ENCODE data around the gene ARHGEF37. TPM values are rescaled to one million over a fixed set of nuclear protein-coding genes. Genes with fewer than 3 reads are reported as not detected.

Gene ARHGEF37
- total RNA-seq, 4 donors from 2014 or later, result 36.4 to 76.5 (median 59.0) TPM

GRCh38 chr5:149599375-149599774 is 18.1 kb downstream of the ARHGEF37 start:
- WGBS, 2 donors, result 73 to 74% methylated on average over 4 of the region's 4 CpGs
- no peak for TF ChIP-seq POLR2A (IDR thresholded peaks at IDR 0.05)
- no peak for TF ChIP-seq CTCF (IDR thresholded peaks at IDR 0.05)
- intact Hi-C loops (cut with DNase I; ENCODE audit: low total_unique reads), result no loop called here
- no peak for DNase-seq (ENCODE audit: low spot score in 2 of 2)
- no peak overlapping the region for H3K4me3 ChIP-seq (ENCODE audit: low read depth, poor library complexity, severe bottlenecking)

- DNase-seq (ENCODE audit: low spot score in 2 of 2), result no peak
- WGBS, 2 donors, result 78% methylated on average over 3 of the region's 3 CpGs
- intact Hi-C loops (cut with DNase I; ENCODE audit: low total_unique reads), result no loop called here
- TF ChIP-seq POLR2A (IDR thresholded peaks at IDR 0.05) (no peak), CTCF (IDR thresholded peaks at IDR 0.05) (no peak)
- H3K4me3 ChIP-seq (ENCODE audit: low read depth, poor library complexity, severe bottlenecking), result no peak overlapping the region
These were observed 19.6 kb downstream of the ARHGEF37 start for GRCh38 chr5:149600932-149601331.

DNA sequence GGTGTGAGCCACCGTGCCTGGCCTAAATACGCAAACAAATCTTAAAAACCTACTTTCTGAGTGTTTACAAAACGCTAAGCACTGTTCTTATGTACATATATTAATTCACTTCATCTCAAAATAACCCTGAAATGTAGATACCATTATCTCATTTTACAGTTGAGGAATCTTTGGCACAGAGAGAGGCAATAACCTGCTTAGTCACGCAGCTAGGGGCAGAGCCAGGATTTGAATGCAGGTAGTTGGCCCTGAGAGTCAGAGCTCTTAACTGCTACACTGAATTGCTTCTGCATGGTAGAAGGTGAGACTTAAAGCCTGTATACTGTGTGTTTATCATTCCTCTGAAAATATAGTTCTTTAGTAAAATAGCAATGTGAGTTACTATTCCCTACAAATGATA is 21.9 kb downstream of the ARHGEF37 start:
- no peak for DNase-seq (ENCODE audit: low spot score in 2 of 2)

GRCh38 chr5:149603920-149604319 is 22.6 kb downstream of the ARHGEF37 start:
- no peak for TF ChIP-seq CTCF (IDR thresholded peaks at IDR 0.05)
- no peak for TF ChIP-seq POLR2A (IDR thresholded peaks at IDR 0.05)

More for the DNA sequence above, 21.9 kb downstream of the ARHGEF37 start:
- WGBS, 2 donors, result 66 to 73% methylated on average over 4 of the region's 4 CpGs
- no peak overlapping the region for H3K4me3 ChIP-seq (ENCODE audit: low read depth, poor library complexity, severe bottlenecking)
- intact Hi-C loops (cut with DNase I; ENCODE audit: low total_unique reads), result no loop called here
- TF ChIP-seq CTCF (IDR thresholded peaks at IDR 0.05) (no peak), POLR2A (IDR thresholded peaks at IDR 0.05) (no peak)

DNA sequence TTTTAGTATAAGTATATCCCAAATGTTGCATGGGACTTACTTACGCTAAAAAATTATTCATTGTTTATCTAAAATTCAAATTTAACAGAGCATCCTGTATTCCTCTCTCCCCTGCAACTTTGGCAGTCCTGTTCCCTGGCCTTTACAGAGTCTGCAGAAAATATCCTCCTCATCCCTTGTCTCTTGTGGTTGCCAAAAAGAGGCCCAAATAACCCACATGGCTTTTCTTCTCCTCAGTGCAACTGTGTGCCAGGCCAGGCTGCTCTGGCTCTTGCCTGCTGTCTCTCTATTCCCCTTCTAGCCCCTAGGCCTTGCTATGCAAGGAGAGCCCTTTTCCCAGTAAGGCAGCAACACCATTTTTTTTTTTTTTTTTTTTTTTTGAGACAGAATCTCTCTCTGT is 23.0 kb downstream of the ARHGEF37 start:
- TF ChIP-seq CTCF (IDR thresholded peaks at IDR 0.05) (no peak), POLR2A (IDR thresholded peaks at IDR 0.05) (no peak)
- 98 to 100% methylated on average over 1 of the region's 1 CpG for WGBS, 2 donors
- no peak overlapping the region for H3K4me3 ChIP-seq (ENCODE audit: low read depth, poor library complexity, severe bottlenecking)
- intact Hi-C loops (cut with DNase I; ENCODE audit: low total_unique reads), result no loop called here
- no peak for DNase-seq (ENCODE audit: low spot score in 2 of 2)

More at GRCh38 chr5:149603920-149604319, 22.6 kb downstream of the ARHGEF37 start:
- no peak for DNase-seq (ENCODE audit: low spot score in 2 of 2)
- intact Hi-C loops (cut with DNase I; ENCODE audit: low total_unique reads), result no loop called here
- H3K4me3 ChIP-seq (ENCODE audit: low read depth, poor library complexity, severe bottlenecking), result no peak overlapping the region
- WGBS, 2 donors, result 70 to 74% methylated on average over 2 of the region's 2 CpGs

DNA sequence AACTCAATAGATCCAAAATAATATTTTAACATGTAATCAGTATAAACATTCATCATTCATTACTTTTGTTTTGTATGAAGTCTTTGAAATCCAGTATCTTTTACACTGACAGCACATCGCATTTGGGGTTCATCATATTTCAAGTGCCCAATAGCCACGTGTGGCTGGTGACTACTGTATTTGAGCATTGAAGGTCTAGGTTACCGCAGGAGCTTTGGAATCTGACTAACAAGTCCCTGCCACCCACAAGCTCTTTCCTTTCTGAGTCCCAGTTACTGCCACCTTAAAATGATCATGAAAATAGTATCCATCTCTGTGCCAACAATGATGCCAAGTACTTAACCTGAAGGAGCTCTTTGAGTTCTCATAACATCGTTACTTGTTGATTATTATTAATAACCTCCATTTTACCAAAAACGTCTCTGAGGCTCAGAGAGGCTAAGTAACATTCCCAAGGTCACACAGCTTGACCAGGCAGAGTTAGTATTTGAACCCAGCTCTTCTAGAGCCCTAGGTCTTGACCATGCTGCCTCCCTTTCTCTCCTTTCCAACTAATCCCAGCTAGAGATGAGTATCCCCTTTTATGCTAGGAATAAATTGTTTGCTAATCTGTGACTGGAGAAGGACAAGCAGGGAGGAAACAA is 24.2 kb downstream of the ARHGEF37 start:
- 50 to 55% methylated on average over 5 of the region's 5 CpGs for WGBS, 2 donors
- intact Hi-C loops (cut with DNase I; ENCODE audit: low total_unique reads), result no loop called here
- no peak for TF ChIP-seq CTCF (IDR thresholded peaks at IDR 0.05)
- no peak for TF ChIP-seq POLR2A (IDR thresholded peaks at IDR 0.05)

More for the DNA sequence above, 24.2 kb downstream of the ARHGEF37 start:
- no peak overlapping the region for H3K4me3 ChIP-seq (ENCODE audit: low read depth, poor library complexity, severe bottlenecking)
- DNase-seq (ENCODE audit: low spot score in 2 of 2), result no peak
